Neutrophil (primary cell): ENCODE measurements around the gene CYTH3.

Experiments used
- H3K27ac ChIP-seq: fragments of 200-600 bp; sonication (generic); 2 replicates; pipeline ENCODE4 v1.5.1; 2016; ENCODE audit warnings: mild to moderate bottlenecking, moderate library complexity
- H3K27me3 ChIP-seq: fragments of 200-600 bp; sonication (generic); 2 replicates; pipeline ENCODE4 v1.6.0; 2016; ENCODE audit warnings: mild to moderate bottlenecking
- H3K36me3 ChIP-seq: fragments of 200-600 bp; sonication (generic); 2 replicates; pipeline ENCODE4 v1.5.1; 2017
- H3K4me1 ChIP-seq, 2 experiments: fragments of 200-600 bp in 1 of 2; sonication (generic) in 1 of 2; 1 replicate in 1 of 2; 2 replicates in 1 of 2; pipeline versions ENCODE4 v1.5.1 to v1.6.1; 2013 to 2016; ENCODE audit warnings: low read depth in 1 of 2, low read length in 1 of 2, mild to moderate bottlenecking in 1 of 2, moderate library complexity in 1 of 2; ENCODE audit not compliant: control insufficient read depth in 1 of 2, insufficient read depth in 1 of 2
- H3K4me3 ChIP-seq, 2 experiments: fragments of 200-600 bp in 1 of 2; sonication (generic) in 1 of 2; 1 replicate in 1 of 2; 2 replicates in 1 of 2; pipeline ENCODE4 v1.5.1; 2013 to 2016; ENCODE audit warnings: low read depth in 1 of 2, low read length in 1 of 2, mild to moderate bottlenecking in 1 of 2, moderate library complexity in 1 of 2
- H3K9me3 ChIP-seq: fragments of 200-600 bp; sonication (generic); 2 replicates; pipeline ENCODE4 v1.5.1; 2016
- TF ChIP-seq, protein P1 (sequence below): fragments of 200-600 bp; sonication (generic); IDR thresholded peaks from 2 replicates; pipeline ENCODE4 v1.5.1; 2016; ENCODE audit warnings: antibody characterized with exemption

Gene CYTH3

GRCh38 chr7:6273380-6273837 lies 985 bp upstream of the CYTH3 start:
- H3K4me1 ChIP-seq: peaks cover 15 to 17% of the 10 kb centered on the region in 2 experiments
- H3K4me3 ChIP-seq: no peak overlapping the region
- H3K9me3 ChIP-seq: no peaks in the 10 kb centered on the region
- no peak overlapping the region for H3K27ac ChIP-seq
- peaks cover 49% of the 10 kb centered on the region for H3K27me3 ChIP-seq
- TF ChIP-seq, protein P1, sequence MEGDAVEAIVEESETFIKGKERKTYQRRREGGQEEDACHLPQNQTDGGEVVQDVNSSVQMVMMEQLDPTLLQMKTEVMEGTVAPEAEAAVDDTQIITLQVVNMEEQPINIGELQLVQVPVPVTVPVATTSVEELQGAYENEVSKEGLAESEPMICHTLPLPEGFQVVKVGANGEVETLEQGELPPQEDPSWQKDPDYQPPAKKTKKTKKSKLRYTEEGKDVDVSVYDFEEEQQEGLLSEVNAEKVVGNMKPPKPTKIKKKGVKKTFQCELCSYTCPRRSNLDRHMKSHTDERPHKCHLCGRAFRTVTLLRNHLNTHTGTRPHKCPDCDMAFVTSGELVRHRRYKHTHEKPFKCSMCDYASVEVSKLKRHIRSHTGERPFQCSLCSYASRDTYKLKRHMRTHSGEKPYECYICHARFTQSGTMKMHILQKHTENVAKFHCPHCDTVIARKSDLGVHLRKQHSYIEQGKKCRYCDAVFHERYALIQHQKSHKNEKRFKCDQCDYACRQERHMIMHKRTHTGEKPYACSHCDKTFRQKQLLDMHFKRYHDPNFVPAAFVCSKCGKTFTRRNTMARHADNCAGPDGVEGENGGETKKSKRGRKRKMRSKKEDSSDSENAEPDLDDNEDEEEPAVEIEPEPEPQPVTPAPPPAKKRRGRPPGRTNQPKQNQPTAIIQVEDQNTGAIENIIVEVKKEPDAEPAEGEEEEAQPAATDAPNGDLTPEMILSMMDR: no peak
- H3K36me3 ChIP-seq: no peaks in the 10 kb centered on the region

DNA sequence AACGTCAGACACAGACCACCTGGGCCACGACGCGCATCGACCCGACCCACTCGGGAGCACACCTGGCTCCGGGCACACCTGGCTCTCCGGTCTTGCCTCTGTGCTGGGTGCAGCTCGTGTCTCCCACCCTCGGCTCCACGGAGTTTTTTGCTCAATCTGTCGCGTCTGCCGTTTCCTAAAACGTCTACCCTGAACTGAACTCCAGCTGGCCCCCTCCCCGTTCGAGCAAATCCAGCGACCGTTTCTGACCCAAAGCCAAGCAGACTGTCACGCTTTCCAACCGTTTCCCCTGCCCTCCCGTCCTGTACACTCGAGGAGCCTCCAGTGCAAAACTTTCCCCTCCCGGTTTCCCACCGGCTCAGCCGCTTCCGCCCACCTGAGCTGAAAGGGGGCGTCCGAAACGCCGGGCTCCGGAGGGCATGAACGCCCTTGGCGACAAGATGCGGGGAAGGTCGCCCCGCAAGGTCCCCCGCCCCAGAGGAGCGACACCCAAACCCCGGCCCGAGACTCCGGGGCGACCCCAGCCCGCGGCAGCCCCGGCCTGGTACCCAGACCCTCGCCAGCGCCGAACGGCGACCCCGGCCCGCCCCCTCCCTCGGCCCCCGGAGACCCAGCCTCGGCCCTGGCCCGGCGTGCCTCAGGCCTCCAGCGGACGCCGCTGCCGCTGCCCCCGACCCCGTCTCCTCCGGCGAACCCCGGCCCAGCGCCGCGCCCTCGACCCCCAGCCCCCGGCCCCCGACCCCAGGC lies 557 bp downstream of the CYTH3 start:
- peaks cover 15 to 17% of the 10 kb centered on the region in 2 experiments for H3K4me1 ChIP-seq
- TF ChIP-seq, protein P1: no peak
- H3K27me3 ChIP-seq: peaks cover 49% of the 10 kb centered on the region
- no peaks in the 10 kb centered on the region for H3K9me3 ChIP-seq
- peak overlapping the region; percentile 27 for H3K27ac ChIP-seq
- no peaks in the 10 kb centered on the region for H3K36me3 ChIP-seq
- peak overlapping the region; percentile 67 to 86 for H3K4me3 ChIP-seq

DNA sequence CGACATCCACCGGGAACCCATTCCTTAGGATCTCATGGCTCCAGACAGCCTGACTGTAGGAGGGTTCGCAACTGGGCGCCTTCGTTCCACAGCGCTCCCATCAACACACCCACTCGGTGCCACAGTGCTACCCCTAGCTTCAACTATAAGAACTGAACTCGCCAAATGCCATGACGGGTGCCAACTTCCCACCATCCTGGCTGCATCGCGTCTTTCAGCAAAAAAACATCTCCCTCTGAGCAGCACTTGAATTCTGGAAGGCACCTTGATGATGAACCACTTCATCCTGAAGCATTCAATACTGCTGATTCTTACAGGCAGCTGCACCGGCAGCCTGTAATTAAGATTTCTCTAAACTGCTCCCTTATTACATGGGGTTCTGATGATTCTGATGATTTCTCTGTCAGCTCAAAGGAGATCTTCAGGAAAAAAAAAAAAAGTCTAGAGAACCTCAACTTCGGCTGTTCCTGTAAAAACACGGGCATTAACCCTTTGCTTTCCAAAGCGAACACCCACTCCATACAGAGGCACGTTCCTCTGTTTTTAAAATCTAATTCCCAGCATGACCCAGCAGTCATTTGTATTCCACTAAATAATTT lies 1.3 kb downstream of the CYTH3 start:
- Histone ChIP-seq H3K27me3 (peaks cover 49% of the 10 kb centered on the region), H3K9me3 (no peaks in the 10 kb centered on the region), H3K36me3 (no peaks in the 10 kb centered on the region), H3K27ac (no peak overlapping the region), H3K4me1 (peaks cover 15 to 17% of the 10 kb centered on the region in 2 experiments), H3K4me3 (peak overlapping the region; percentile 67 to 86)
- TF ChIP-seq, protein P1: no peak

DNA sequence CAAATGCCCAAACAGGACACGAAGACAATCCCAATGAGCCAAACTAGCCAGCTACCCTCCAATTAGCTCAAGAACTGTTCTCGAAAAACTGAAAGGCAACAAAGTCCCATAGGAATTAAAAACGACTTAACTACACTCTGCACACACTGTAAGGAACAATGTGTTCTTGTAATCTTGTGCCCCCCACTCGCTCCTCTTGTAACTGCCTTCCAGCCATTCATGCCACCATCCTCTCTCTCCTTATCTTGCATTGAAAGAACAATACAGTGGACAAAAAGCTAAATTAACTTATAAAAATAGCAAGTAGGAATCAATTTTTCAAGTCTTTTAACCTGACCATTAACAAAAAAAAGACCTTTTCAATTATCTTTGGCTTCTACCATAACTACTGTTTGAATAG lies 2.9 kb downstream of the CYTH3 start:
- peaks cover 15 to 17% of the 10 kb centered on the region in 2 experiments for H3K4me1 ChIP-seq

DNA sequence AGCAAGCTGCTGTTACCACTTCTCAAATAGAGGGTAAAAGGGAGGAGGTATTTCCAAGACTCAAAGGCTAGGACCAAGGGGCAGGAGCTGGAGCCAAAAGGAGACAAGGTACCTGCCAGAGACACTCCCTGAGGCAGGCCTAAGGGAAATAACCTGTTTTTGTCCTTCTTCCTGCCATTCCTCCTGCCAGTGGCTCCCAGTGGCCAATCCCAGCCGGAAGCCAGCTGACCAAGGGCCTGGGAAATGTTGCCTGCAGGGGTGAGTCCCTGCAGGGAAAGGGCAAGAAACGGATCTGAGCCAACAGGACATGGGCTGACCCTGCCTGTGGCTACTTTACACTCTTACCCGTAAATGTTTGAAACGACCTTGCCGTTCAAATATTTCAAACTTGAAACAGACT lies 3.5 kb downstream of the CYTH3 start:
- Histone ChIP-seq H3K27ac (no peak overlapping the region), H3K36me3 (no peaks in the 10 kb centered on the region), H3K4me3 (no peak overlapping the region), H3K27me3 (peaks cover 42% of the 10 kb centered on the region), H3K4me1 (peaks cover 15 to 17% of the 10 kb centered on the region in 2 experiments), H3K9me3 (no peaks in the 10 kb centered on the region)
- TF ChIP-seq, protein P1: no peak

More for the DNA sequence above, 2.9 kb downstream of the CYTH3 start:
- Histone ChIP-seq H3K27me3 (peaks cover 48% of the 10 kb centered on the region), H3K9me3 (no peaks in the 10 kb centered on the region), H3K4me3 (no peak overlapping the region), H3K27ac (no peak overlapping the region), H3K36me3 (no peaks in the 10 kb centered on the region)
- TF ChIP-seq, protein P1: no peak
